Inflammatory macrophage (primary cell): ENCODE data around the gene DHRSX.
"Not testable (repeated sequence)": the region's sequence is repeated elsewhere in the genome, so short reads cannot be mapped to it uniquely, and the experiment has no call there.

ENCODE experiments used
- DNase-seq, 2 donors: peaks; one replicate each; pipeline ENCODE4 v3.0.0-alpha.2; 2020 to 2022

Gene DHRSX

DNA sequence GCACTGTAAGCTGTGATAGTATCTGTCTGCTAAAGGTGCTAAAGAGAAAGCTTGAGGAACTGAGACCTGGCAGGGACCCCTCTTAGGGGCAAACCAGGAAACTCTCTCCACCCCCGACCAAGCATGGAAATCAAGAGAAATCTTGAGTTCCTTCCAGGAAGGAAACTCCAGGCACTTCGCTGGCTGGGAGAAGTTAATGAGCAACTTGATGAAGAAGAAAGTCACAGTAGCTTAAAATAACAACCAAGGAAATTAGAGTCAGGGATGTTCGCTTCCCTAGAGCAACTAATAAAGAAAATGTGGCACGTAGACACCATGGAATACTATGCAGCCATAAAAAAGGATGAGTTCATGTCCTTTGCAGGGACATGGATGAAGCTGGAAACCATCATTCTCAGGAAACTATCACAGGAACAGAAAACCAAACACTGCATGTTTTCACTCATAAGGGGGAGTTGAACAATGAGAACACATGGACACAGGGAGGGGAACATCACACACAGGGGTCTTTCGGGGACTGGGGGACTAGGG, 188.7 kb downstream of the DHRSX start:
- DNase-seq, result not testable (repeated sequence)

- no peak for DNase-seq
Measured at GRCh38 chrX:2311501-2311900, 189.3 kb downstream of the DHRSX start.

DNA sequence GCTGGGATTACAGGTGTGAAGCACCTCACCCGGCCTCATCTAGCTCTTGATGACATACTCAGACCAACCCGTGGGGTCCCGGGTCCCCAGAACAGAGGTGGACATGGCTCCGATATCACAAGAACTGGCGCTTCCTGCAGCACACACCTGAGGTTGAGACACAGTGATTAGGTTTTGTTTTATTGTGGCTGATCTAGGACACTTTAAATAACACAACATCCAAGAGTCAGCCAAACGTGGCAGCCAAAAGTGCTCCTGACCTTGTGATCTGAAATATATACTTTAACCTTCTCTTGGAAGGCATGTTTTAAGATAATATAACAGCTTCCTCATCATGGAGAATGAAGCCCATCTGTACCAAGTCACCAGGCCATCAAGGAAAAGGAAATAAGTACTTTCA, 198.9 kb downstream of the DHRSX start:
- no peak for DNase-seq

GRCh38 chrX:2299871-2300270, 200.9 kb downstream of the DHRSX start:
- DNase-seq, result no peak

DNA sequence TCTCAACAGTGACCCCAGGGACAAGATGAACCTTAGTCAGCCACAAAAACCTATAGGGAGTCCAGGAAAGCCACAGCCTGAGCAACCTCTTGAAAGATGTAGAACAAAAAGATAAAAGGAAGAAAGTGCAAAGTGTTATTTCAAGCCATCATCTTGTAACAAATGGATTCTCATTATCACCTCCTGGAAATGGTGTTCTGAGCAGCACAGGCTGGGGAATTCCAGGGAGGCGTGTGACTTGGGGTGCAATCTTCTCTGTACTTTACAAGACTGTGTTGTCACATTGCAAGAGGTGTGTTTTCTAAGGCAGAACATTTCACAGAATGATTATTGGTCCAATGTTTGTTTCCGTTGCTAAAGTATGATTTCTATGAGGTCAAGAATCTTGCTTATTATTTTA, 214.0 kb downstream of the DHRSX start:
- no peak for DNase-seq

- no peak for DNase-seq
Measured at GRCh38 chrX:2284601-2285000, 216.2 kb downstream of the DHRSX start.

DNA sequence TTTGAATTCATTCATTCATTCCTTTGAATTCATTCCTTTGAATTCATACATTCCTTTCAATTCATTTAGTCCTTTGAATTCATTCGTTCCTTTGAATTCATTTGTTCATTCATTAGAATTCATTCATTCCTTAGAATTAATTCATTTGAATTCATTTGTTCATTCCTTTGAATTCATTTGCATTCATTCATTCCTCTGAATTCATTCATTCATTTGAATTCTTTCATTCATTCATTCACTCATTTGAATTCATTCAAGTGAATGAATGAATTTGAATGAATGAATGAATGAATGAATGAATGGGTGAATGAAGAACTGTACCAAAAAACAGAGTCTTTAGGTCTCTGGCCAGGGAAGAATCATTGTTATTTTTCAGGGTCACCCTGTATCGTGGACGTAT, 216.6 kb downstream of the DHRSX start:
- no peak for DNase-seq

DNA sequence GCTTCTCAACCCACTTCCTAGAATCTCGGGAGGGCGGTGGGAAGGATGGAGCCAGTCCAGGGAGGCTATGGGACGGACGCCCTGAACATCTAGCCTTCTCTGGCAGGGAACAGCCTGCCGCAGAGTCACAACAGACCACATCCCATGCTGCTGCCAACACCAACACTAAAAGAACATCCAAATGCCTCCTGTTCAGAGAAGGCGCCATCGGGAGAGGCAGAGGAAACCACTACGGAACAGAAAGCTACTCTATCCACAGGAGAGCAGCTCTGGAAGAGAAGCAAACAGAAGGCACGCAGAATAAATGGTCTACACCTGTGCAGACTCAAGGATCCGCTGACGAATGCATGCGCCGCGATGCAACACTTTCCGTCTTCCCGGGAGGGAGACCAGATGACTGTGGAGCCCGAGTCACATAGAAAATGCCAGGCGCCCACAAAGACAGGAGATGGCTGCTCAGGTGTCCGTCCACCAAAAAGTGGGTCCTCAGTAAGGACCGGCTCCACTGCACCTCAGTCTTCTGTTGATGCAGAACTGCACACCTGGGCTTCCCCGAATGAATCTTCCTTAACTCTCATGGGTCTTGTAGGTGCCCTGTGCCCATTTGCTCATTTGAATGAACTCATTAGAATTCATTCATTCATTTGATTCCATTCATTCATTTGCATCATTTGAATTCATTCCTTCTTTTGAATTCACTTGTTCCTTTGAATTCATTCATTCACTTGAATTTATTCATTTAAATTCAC, 217.5 kb downstream of the DHRSX start:
- DNase-seq, result no peak

GRCh38 chrX:2282490-2283090, 218.2 kb downstream of the DHRSX start:
- DNase-seq, result no peak

DNA sequence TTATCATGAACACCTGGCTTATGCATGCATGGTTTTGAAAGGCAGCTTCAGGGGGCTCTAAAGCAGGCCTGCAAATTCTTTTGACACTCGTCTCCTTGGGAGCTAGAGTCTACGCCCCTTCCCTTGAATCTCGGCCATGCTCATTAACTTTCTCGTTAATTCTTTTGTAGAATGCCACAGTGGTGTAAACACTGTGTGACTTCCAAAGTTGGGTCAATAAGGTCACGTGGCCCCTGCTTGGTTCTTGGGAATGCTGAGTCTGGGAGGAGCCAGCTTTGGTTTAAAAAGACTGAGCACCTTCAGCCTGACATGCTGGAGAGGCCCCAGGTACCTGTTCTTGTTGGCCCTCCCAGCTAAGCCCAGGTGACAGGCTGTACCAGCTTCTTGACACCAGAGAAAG, 228.4 kb downstream of the DHRSX start:
- no peak for DNase-seq

DNA sequence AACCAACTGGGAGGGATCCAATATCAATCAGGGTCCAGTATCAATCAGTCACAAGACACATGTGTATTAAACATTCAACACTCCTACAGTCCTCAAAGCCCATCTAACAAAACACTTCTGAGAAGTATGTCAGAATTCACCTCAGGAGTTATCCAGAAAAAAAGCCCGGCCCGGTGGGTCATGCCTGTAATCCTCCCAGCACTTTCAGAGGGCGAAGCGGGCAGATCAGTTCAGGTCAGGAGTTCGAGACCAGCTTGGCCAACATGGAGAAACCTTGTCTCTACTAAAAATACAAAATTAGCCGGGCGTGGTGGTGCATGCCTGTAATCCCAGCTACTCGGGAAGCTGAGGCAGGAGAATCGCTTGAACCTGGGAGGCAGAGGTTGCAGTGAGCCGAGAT, 229.2 kb downstream of the DHRSX start:
- not testable (repeated sequence) for DNase-seq

- DNase-seq, result not testable (repeated sequence)
Measured at GRCh38 chrX:2270783-2271182, 230.0 kb downstream of the DHRSX start.

- no peak for DNase-seq
Measured at GRCh38 chrX:2267890-2268289, 232.9 kb downstream of the DHRSX start.

DNA sequence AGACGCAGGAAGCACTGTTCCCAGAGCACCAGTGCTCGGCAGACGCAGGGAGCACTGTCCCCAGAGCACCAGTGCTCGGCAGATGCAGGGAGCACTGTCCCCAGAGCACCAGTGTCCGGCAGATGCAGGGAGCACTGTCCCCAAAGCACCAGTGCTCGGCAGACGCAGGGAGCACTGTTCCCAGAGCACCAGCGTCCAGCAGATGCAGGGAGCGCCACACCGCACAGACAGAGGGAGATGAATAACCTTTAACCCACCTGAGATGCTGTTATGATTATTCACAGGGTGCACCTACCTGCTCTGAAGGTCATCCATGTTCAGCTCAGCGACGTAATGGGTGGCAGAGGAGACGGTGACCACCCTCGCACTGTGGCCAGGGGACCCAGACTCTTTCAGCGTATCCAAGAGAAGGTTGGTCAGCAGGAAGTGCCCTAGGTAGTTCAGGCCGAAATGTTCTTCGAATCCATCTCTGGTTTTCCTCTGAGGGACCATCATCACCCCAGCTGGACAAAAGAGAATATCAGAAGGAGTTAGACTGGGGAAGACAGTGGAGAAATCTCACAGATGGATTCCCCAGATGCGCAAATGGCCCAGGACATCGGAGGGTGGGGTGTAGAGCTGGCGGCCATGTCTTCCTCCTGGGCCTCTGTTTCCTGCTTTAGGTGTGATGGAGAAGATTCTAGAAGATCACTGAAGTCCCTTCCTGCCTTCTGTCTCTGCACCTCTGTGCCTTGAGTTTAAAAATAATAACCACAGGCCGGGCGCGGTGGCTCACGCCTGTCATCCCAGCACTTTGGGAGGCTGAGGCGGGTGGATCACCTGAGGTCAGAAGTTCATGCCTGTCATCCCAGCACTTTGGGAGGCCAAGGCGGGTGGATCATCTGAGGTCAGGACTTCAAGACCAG, 234.1 kb downstream of the DHRSX start:
- DNase-seq, result no peak

GRCh38 chrX:2265658-2266444, 234.9 kb downstream of the DHRSX start:
- not testable (repeated sequence) for DNase-seq

- no peak for DNase-seq
Measured at GRCh38 chrX:2264179-2265030, 236.4 kb downstream of the DHRSX start.

DNA sequence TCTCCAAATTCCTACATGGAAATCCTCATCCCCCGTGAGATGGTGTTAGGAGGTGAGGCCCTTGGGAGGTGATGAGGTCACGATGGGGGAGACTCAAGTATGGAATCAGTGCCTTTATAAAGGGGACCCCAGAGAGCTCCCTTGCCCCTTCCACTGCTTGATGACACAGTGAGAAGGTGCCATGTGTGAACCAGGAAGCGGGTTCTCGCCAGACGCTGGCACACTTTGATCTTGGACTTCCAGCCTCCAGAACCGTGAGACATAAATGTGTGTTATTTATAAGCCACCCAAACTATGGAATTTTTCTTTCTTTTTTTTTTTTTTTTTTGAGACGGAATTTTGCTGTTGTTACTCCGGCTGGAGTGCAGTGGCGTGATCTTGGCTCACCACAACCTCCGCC, 237.6 kb downstream of the DHRSX start:
- no peak for DNase-seq

DNA sequence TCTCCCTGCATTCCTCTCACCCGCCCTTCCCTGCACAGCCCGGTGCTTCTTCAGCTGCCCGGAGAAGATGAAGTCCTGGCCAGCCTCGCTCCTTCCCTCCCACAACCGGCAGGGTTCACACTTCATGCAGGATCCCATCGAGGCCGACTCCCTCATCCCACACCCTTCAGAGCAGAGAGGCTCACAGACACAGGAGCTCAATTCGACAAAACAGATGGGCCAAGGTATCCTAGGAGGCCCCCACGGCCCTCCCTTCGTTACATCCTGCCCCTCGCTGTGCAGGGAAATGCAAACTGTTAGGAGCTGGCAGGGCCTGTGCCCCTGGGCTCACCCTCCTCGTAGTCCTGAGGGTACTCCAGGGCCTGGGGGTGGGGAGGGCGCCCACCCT, 238.1 kb downstream of the DHRSX start:
- no peak for DNase-seq

GRCh38 chrX:2261831-2262667, 238.7 kb downstream of the DHRSX start:
- no peak for DNase-seq

GRCh38 chrX:2252331-2253065, 248.3 kb downstream of the DHRSX start:
- no peak for DNase-seq
